Measurements from ENCODE around the gene CGB1.
"Not testable (repeated sequence)": the region's sequence is repeated elsewhere in the genome, so short reads cannot be mapped to it uniquely, and the experiment has no call there.

The CGB1 gene

GRCh38 chr19:49057636-49058234 lies 21.0 kb upstream of the CGB1 start, which contains the start of gene CGB7:
CGB7 (minus strand) TSS chr19:49057749; CDS start chr19:49055375, 2,374 bp downstream.
- no peak for DNase-seq

- not testable (repeated sequence) for DNase-seq
Observed at GRCh38 chr19:49056902-49057596, 20.4 kb upstream of the CGB1 start.

GRCh38 chr19:49056101-49056901 lies 19.6 kb upstream of the CGB1 start:
- DNase-seq: no peak

- DNase-seq: not testable (repeated sequence)
Observed at GRCh38 chr19:49050376-49051033, 13.8 kb upstream of the CGB1 start.

- not testable (repeated sequence) for DNase-seq
Observed at GRCh38 chr19:49049834-49050233, 13.1 kb upstream of the CGB1 start.

- not testable (repeated sequence) for DNase-seq
Observed at GRCh38 chr19:49049011-49049410, 12.3 kb upstream of the CGB1 start, which contains the start of gene CGB8. CGB8 (minus strand) TSS chr19:49049111; CDS start chr19:49048739, 372 bp downstream.

- DNase-seq: not testable (repeated sequence)
Observed at GRCh38 chr19:49043548-49043947, 6.9 kb upstream of the CGB1 start, which contains the start of gene CGB5. CGB5 (plus strand) TSS chr19:49043848; CDS start chr19:49044210, 362 bp downstream.

GRCh38 chr19:49042666-49043065 lies 6.0 kb upstream of the CGB1 start:
- DNase-seq: not testable (repeated sequence)

- no peak for DNase-seq
Observed at GRCh38 chr19:49042177-49042576, 5.5 kb upstream of the CGB1 start.

- not testable (repeated sequence) for DNase-seq
Observed at GRCh38 chr19:49039736-49040135, 3.0 kb upstream of the CGB1 start.

GRCh38 chr19:49038557-49039276 lies 2.0 kb upstream of the CGB1 start:
- DNase-seq: not testable (repeated sequence)

GRCh38 chr19:49038111-49038510 lies 1.4 kb upstream of the CGB1 start:
- DNase-seq: not testable (repeated sequence)

GRCh38 chr19:49031642-49032301 lies 4.9 kb downstream of the CGB1 start, which contains the start of gene CGB2:
CGB2 (plus strand) TSS chr19:49031890; CDS start chr19:49032096, 206 bp downstream.
- DNase-seq: not testable (repeated sequence)

- not testable (repeated sequence) for DNase-seq
Observed at GRCh38 chr19:49030323-49030722, 6.4 kb downstream of the CGB1 start.

GRCh38 chr19:49029749-49030148 lies 6.9 kb downstream of the CGB1 start:
- not testable (repeated sequence) for DNase-seq

- not testable (repeated sequence) for DNase-seq
Observed at GRCh38 chr19:49028686-49029085, 8.0 kb downstream of the CGB1 start.

- DNase-seq: not testable (repeated sequence)
Observed at GRCh38 chr19:49025599-49025998, 11.1 kb downstream of the CGB1 start.

- not testable (repeated sequence) for DNase-seq
Observed at GRCh38 chr19:49025088-49025487, 11.6 kb downstream of the CGB1 start.

GRCh38 chr19:49024233-49024632 lies 12.5 kb downstream of the CGB1 start, which contains the start of gene CGB3:
CGB3 (minus strand) TSS chr19:49024333; CDS start chr19:49023971, 362 bp downstream.
- not testable (repeated sequence) for DNase-seq

GRCh38 chr19:49022116-49022515 lies 14.6 kb downstream of the CGB1 start:
- DNase-seq: no peak
